GM12865 (cell line): ENCODE measurements around the gene QSOX2.

Experiments
- DNase-seq: peaks from one replicate; pipeline ENCODE4 v3.0.0; 2010; ENCODE audit warnings: low read depth
- H3K4me3 ChIP-seq: 2 replicates; pipeline ENCODE4 v1.5.1; 2011; ENCODE audit warnings: mild to moderate bottlenecking, low read depth, low read length, control low read depth
- TF ChIP-seq, protein P1 (sequence below): IDR thresholded peaks from 2 replicates; pipeline ENCODE4 v1.5.1; 2011; ENCODE audit warnings: low read length, control low read depth, low read depth, inconsistent platforms; ENCODE audit not compliant: insufficient read depth; ENCODE audit errors: missing control alignments

Gene QSOX2

DNA sequence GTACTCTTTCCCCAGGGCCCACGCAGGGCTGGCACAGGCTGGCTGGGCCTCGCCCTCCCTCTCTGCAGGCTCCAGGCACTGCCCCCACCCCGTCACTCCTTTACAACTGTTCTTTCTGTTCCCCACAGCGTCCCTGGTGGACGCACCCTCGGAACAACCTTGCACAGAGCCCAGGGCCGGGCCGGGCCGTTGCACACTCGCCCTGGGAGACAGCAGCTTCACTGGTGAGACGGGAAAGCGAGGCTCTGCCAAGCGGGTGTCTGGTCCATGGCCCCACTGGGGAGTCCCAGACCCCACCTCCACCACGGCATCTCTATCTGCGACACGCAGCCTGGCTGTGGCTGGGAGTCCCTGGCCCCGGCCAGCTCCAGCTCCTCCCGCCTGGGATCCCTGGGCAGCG lies 18.4 kb upstream of the QSOX2 start:
- TF ChIP-seq, protein P1, sequence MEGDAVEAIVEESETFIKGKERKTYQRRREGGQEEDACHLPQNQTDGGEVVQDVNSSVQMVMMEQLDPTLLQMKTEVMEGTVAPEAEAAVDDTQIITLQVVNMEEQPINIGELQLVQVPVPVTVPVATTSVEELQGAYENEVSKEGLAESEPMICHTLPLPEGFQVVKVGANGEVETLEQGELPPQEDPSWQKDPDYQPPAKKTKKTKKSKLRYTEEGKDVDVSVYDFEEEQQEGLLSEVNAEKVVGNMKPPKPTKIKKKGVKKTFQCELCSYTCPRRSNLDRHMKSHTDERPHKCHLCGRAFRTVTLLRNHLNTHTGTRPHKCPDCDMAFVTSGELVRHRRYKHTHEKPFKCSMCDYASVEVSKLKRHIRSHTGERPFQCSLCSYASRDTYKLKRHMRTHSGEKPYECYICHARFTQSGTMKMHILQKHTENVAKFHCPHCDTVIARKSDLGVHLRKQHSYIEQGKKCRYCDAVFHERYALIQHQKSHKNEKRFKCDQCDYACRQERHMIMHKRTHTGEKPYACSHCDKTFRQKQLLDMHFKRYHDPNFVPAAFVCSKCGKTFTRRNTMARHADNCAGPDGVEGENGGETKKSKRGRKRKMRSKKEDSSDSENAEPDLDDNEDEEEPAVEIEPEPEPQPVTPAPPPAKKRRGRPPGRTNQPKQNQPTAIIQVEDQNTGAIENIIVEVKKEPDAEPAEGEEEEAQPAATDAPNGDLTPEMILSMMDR: no peak
- H3K4me3 ChIP-seq: no peak overlapping the region
- DNase-seq: no peak

DNA sequence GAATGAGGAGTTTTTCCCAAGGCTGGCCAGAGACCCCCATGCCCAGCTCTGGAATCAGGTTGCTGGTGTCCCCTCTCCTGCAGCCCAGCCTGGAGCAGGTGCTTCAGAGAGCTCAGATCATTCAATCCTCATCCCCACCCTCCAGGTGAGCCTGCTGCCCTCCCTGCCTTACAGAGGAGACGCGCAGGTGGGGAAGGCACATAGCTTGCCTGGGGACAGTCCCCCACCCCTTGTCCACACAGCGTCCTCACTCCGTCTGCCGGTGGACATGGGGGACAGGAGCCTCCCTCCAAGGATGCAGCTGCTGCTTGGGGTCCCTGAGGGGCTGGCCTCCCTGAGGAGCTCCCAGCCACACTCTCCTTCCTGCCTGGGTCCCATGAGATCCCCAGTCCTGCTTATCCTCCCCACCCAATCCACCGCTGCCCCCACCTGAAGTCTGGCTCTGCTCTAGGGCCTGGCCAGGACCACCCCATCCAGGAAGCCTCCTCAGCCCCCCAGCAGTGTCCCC lies 17.1 kb upstream of the QSOX2 start:
- no peak for DNase-seq
- TF ChIP-seq, protein P1: no peak
- H3K4me3 ChIP-seq: no peak overlapping the region

DNA sequence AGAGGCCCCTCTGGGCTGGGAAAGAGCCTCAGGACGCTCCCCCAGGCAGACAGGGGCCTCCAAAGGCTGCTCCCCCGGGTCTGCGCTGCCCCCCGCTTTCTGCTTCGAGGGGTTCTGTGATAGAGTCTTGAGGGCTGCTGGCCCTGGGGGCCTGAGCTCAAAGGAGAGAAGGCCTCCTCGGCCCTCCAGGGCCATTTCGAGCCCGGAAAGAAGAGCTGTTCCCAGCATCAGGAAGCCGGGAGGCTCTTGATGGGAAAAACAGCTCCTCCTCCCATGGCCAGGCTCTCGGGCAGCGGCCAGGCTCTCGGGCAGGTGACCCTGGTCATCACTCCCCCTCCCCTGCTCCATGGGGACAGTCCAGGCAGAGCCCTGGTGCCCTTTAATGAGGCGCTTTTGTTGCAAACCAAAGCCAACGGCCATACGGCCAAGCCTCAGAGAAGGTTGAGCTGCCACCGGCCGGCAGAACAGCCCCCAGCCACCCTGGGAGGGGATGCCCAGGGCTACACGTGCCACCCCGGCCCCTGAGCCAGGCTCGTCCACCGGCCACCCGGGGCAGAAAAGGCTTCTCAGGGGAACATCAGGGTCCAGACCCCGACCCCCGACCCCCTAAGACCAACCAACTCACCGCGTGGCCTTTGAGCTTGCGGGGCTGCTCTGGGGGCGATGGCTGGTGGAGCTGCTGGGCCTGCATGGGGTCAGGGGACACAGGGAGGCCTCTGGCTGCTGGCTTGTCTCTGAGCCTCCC lies 16.2 kb upstream of the QSOX2 start:
- H3K4me3 ChIP-seq: no peak overlapping the region
- no peak for DNase-seq
- TF ChIP-seq, protein P1: no peak

DNA sequence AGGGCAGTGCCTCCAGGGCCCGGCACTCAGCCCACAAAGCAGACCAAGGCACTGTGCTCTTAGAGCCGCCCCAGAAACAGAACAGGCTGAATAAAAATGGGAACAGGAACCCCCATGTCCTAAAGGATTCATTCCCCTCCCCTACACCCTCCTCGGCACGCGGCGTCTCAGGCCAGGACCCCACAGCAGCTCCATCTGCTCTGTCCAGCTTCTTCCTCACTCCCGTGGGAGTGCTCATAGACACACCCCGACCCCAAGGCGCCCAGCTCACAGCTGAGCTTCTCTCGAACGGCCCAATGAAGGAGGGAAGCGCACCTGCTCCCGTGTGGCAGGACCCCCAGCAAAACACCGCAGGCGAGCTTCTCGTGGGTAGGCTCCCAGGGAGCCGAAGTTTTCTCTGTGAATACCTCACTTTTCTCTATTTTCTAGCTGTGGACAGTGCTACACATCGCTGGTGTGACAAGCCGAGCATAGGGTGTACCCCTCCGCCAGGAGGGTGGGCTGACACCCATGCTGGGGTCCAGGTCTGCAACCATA lies 15.4 kb upstream of the QSOX2 start:
- DNase-seq: no peak
- TF ChIP-seq, protein P1: no peak
- H3K4me3 ChIP-seq: no peak overlapping the region

DNA sequence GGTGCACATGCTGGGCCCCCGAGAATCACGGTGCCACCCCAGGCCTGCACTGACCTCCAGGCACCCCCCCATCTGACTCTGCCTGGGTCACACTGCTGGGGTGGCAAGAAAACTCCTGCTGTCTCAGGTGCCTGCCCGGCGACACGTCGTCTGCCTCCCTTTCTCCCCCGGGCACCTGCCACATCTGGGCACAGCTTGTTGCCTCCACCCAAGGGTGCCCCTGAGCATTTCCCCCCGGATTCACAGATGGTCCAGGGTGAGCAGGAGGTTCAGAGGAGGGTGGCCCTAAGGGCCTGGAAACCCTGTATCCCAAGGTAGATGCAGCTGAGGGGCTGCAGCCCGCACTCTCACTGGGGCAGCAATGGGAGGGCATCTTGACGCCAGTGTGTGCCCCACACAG lies 14.9 kb upstream of the QSOX2 start:
- no peak for DNase-seq
- H3K4me3 ChIP-seq: no peak overlapping the region
- TF ChIP-seq, protein P1: no peak

DNA sequence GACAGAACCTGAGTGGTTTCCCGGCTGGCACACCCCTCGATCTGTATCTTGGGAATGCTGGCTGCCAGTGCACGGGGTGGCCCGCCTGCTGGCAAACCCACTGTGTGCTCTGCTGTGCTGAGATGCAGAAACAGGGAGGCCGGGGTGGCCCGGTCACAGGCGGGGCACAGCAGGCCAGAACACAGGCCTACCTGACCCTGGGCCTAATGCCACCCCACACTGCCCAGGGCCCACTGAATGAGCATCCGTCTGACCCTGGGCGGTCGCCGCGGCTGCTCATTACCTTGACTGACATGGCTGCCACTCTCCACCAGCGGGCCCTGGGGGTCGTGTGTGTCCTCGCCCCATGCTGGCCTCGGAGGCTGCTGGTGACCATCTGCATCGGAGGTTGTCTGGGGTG lies 14.2 kb upstream of the QSOX2 start:
- TF ChIP-seq, protein P1: no peak
- no peak for DNase-seq
- no peak overlapping the region for H3K4me3 ChIP-seq

DNA sequence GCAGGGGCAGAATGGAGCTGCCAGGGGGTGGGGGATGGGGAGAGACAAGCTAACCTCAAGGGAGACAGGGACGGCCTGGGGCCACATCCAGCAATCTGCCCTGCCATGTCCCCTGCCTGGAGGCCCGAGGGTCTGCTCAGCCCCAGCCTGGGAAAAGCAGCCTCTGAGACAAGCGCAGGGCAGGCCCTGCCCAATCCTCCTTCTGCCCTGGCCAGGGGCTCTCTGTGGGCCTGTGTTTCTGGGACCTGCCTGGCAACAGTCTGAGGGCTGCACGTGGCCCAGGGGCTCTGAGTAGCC lies 13.9 kb upstream of the QSOX2 start:
- TF ChIP-seq, protein P1: no peak
- no peak for DNase-seq

More for the DNA sequence above, 13.9 kb upstream of the QSOX2 start:
- no peak overlapping the region for H3K4me3 ChIP-seq
